Measurements from ENCODE around the gene HIGD1A.
A peak's percentile ranks its signal among the peaks of the same experiment; 100 is the strongest.

The HIGD1A gene

GRCh38 chr3:42763021-42763420 is 41.3 kb downstream of the HIGD1A start:
- TF ChIP-seq CTCF (IDR thresholded peaks at IDR 0.05; ENCODE audit: low read depth, low read length) = no peak
- no peak overlapping the region for H3K4me3 ChIP-seq (ENCODE audit: low read depth, low read length)

GRCh38 chr3:42762046-42762724 is 42.1 kb downstream of the HIGD1A start:
- H3K4me3 ChIP-seq (ENCODE audit: low read depth, low read length) = no peak overlapping the region
- no peak for TF ChIP-seq CTCF (IDR thresholded peaks at IDR 0.05; ENCODE audit: low read depth, low read length)

- TF ChIP-seq CTCF (IDR thresholded peaks at IDR 0.05; ENCODE audit: low read depth, low read length) = no peak
These were observed 46.2 kb downstream of the HIGD1A start for GRCh38 chr3:42758126-42758525.

GRCh38 chr3:42756681-42757213 is 47.5 kb downstream of the HIGD1A start:
- no peak overlapping the region for H3K4me3 ChIP-seq (ENCODE audit: low read depth, low read length)
- no peak for TF ChIP-seq CTCF (IDR thresholded peaks at IDR 0.05; ENCODE audit: low read depth, low read length)

More at GRCh38 chr3:42758126-42758525, 46.2 kb downstream of the HIGD1A start:
- H3K4me3 ChIP-seq (ENCODE audit: low read depth, low read length) = no peak overlapping the region

- peak; percentile 65 for TF ChIP-seq CTCF (IDR thresholded peaks at IDR 0.05; ENCODE audit: low read depth, low read length)
- no peak overlapping the region for H3K4me3 ChIP-seq (ENCODE audit: low read depth, low read length)
These were observed 48.4 kb downstream of the HIGD1A start for GRCh38 chr3:42755681-42756578.

- H3K4me3 ChIP-seq (ENCODE audit: low read depth, low read length) = no peak overlapping the region
- no peak for TF ChIP-seq CTCF (IDR thresholded peaks at IDR 0.05; ENCODE audit: low read depth, low read length)
These were observed 50.5 kb downstream of the HIGD1A start for GRCh38 chr3:42753757-42754156.

- TF ChIP-seq CTCF (IDR thresholded peaks at IDR 0.05; ENCODE audit: low read depth, low read length) = no peak
- no peak overlapping the region for H3K4me3 ChIP-seq (ENCODE audit: low read depth, low read length)
These were observed 51.3 kb downstream of the HIGD1A start for GRCh38 chr3:42752961-42753360.

Measured in WI38 (cell line).